A375 (cell line): ENCODE data around the gene SCN7A. TPM values are rescaled to one million over a fixed set of nuclear protein-coding genes. Genes with fewer than 3 reads are reported as not detected.

Experiments used
- total RNA-seq: library from RNA; depleted of rRNA; stranded (reverse); fragments of >200 nt; shearing (Covaris generic); gene quantifications from 2 replicates; pipeline ENCODE4 v1.2.3, GENCODE V29; 2014; rRNA removed

Gene SCN7A
- 0.04 TPM in 1 of 2 replicates, not detected in the other for total RNA-seq

GRCh38 chr2:166494140-166494624 is at the start of gene SCN7A:
TSS of gene SCN7A (minus strand) at chr2:166494249. CDS start at chr2:166477696, 16,553 bp downstream.

GRCh38 chr2:166375736-166376487 is 118.1 kb downstream of the SCN7A start, which contains the start of gene SCN9A:
TSS of gene SCN9A (minus strand) at chr2:166375944. CDS start at chr2:166311756, 64,188 bp downstream.

Other genes starting within 250 kb of the SCN7A start
- 0.38 and 1.1 TPM in 2 replicates for gene SCN9A, start 118.3 kb downstream of the SCN7A start, total RNA-seq